Stimulated activated CD4-positive, alpha-beta T cell treated with anti-CD3 and anti-CD28 coated beads, Interleukin-1b, Interleukin-23, amount 100 ng/mL, for 4 hours (primary cell): Measurements from ENCODE around the gene SLC18A2.

ENCODE experiments used
- DNase-seq, 2 donors: peaks; one replicate each; pipeline ENCODE4 v3.0.0-alpha.2; 2020; ENCODE audit warnings: low read depth in 2 of 2

Gene SLC18A2

GRCh38 chr10:117237401-117237991, 3.4 kb upstream of the SLC18A2 start:
- DNase-seq, result no peak

- DNase-seq, result no peak
Observed at GRCh38 chr10:117239051-117239450, 1.9 kb upstream of the SLC18A2 start.

DNA sequence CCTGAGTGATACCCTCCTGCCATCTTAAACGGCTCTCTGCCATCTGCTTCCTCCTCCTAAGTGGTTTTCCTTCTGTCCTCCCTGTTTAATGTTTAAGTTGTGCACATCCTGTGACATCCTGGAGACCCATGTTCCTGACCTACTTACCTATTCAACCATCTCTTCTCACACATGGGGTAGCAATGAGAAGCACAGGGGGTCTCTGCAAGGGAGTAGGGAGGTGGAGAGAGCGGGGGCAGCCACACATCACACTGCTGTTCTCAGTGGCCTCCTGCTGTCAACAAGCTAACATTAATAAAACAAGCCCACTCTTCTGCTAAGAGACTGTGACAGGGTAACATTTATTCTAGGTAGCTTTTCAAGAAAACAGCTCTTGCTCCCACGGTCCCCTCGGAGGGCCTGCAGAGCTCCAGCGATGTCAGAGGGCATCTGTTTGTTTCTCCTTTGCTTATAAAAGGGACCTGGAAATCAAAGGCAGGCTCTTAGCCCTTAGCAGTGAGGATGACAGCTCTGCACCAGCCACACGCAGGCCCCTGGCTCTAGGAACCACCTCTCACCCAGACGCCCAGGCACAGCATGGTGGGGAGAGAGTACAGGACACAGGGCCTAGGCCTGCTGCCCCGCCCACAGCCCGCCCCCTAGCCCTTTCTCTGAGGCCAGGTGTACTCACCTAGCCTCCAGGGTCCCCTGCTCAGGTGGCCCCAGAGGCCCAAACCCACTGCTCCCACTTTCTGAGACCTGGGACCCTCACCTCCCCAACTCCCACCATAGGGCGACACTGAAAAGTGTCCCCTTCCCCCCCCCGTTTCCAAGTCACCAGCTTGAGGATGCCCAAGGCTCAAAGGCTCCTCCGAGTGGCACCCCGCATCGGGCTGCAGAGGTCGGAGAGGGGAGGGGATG, 943 bp upstream of the SLC18A2 start:
- DNase-seq, result no peak

GRCh38 chr10:117241541-117242462, 888 bp downstream of the SLC18A2 start:
- no peak for DNase-seq

DNA sequence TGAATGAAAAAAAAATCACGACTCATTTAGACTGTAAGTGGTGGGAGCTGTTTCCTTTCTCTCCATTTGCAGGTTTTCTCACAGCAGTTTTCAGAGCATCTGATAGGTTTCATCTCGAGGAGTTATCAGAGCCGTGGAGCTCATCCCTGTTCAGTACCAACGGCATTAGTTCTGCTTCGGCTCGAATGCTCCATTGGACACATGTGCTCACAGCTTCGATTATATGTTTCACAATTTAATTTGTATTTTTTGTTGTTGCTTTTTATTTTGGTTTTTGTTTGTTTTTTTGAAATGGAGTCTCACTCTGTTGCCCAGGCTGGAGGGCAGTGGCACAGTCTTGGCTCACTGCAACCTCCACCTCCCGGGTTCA, 1.5 kb downstream of the SLC18A2 start:
- DNase-seq, result no peak

DNA sequence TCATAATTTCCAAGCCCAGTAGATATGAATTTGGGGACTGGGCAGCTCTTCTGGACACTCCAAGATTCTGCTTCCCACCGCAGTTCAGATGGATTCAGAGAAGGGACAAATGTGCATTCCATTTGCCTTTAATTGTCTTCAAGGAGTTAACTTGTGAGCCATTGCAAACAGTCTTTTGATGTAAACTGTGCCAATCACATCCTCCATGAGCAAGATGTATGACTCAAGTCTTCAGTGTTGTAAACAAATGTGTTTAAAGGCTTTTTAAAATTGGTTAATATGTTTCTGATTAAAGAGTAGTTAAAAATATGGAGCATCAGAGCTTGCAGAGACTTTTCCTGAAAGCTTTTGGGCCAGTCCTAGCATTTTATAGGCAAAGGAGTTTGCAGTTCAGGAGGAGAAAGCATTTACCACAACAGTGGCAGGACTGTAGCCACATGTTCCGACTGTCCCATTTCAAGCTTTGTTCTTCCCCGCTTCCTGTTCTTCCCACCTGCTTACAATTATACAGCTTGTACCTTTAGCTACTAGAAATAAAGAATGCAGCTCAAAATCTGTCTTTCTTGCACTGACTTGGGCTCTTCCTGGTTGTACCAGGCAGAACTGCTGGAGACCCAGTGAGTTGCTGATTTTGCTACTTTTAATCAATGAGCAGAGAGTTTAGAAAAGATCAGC, 6.2 kb downstream of the SLC18A2 start:
- no peak for DNase-seq

GRCh38 chr10:117248750-117249465, 8.0 kb downstream of the SLC18A2 start:
- no peak for DNase-seq

DNA sequence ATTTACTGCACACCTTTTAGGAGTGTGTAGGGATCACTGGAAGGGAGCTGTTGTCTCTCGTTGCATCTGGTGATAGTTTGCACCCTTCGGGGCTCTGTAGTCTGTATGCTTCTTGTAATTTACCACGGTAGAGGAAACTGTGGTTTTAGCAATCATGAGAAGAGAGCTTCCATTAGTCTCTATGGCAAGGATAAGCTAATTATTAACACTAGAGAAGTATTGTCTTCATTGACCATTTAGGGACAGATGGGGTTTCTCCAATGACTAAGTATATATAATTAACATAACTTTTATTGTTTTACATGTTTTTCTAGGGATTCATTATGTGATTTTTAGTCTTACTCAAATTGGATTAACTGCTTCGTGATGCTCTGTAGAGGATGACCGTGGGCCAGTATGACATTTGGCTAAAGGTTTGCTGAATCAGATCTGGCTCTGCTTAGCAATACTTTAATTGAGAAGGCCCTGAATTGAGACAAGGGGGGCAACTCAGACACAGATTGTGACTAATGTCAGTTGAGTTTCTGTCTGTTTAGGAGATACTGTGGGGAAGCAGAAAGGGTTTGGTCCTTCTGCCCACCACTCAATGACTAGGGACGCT, 8.7 kb downstream of the SLC18A2 start:
- DNase-seq, result no peak

GRCh38 chr10:117250411-117250810, 9.5 kb downstream of the SLC18A2 start:
- DNase-seq, result no peak

- no peak for DNase-seq
Observed at GRCh38 chr10:117253908-117254307, 13.0 kb downstream of the SLC18A2 start.

- DNase-seq, result no peak
Observed at GRCh38 chr10:117254338-117254737, 13.4 kb downstream of the SLC18A2 start.

DNA sequence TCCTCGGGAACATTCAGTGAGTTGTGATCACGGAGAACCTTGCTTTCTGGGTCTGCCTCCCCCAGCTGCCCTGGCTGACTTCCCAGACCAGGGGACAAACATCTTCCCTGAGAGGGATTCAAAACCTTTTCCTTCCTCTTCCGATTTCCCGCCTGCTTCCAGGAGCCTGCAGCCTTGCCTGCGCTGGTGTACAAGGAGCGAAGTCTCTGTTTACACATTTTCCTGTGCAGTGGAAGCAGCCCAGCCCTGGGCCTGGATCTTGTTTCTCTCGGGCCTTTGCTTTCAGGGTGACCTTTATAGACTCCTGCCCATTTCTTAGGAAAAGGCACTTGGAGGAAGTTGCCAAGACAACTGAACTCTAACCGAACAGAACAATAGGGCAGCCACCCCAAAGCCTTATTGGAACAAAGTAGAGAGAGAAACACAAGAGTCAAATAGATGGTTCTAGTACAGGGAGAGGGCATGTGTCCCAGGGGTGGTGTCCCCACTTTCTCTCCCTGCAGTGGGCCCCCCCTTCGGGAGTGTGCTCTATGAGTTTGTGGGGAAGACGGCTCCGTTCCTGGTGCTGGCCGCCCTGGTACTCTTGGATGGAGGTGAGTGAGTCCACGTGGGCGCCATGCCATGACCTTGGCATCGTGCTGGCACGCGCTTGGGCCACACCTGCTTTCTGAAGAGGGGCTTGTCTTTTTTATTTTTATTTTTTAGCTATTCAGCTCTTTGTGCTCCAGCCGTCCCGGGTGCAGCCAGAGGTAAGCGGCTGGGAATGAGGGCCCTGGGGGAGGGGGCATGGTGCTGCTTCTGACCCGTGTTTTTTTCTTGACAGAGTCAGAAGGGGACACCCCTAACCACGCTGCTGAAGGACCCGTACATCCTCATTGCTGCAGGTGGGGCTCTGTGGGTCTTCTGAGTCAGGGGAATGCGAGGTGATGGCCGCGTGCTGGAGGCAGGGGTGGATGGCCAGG, 14.1 kb downstream of the SLC18A2 start:
- DNase-seq, result no peak

DNA sequence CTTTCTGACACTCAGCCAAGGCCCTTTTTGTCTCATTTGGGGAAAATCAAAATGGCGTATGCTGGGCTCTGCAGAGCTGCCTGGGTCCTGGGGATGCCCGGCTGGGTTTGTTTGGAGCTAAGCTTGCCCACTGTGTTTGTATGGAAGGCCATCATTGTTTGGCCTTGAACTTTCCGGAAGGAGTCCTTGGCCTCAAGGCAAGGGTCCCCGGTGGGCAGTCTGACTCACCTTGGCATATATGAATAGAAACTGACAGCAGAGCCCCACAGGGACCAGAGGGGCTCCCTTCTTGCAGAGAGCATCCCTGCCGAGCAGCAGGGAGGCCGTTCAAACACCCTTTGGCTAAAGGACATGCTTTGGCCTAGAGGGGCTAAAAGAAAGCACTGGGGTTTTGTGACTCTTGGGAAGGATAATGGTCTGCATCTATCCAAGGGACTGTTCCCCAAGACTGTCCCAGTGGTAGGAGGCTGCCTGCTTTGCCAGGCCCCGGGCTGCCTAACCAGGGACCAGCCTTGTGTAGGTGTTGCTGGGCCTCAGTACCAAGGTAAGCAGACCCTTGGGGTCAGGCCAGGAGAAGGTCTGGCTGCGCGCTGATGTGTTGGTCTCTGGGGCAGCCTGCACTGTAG, 15.0 kb downstream of the SLC18A2 start:
- no peak for DNase-seq

- no peak for DNase-seq
Observed at GRCh38 chr10:117256910-117257309, 16.0 kb downstream of the SLC18A2 start.

- DNase-seq, result no peak
Observed at GRCh38 chr10:117257721-117258120, 16.8 kb downstream of the SLC18A2 start.

- DNase-seq, result no peak
Observed at GRCh38 chr10:117259279-117259678, 18.4 kb downstream of the SLC18A2 start.

- DNase-seq, result no peak
Observed at GRCh38 chr10:117260084-117260483, 19.2 kb downstream of the SLC18A2 start.

DNA sequence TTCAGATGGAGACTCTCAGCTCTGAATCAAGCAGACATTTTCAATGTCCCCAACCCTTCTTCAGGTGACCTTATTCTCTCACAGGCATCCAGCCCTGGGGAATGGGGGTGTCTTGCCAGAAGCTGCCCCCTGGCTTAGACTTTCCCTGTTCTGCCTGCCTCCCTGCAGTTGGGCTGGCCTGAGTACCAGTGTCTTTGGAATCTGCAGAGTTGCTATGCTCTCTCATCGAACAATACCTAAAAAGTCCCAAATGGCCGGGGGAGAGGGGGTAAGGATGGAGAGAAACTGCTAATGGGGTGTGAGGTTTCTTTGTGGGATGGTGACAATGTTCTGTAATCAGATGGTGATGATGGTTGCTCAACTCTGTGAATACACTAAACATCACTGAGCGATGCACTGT, 20.6 kb downstream of the SLC18A2 start:
- no peak for DNase-seq

DNA sequence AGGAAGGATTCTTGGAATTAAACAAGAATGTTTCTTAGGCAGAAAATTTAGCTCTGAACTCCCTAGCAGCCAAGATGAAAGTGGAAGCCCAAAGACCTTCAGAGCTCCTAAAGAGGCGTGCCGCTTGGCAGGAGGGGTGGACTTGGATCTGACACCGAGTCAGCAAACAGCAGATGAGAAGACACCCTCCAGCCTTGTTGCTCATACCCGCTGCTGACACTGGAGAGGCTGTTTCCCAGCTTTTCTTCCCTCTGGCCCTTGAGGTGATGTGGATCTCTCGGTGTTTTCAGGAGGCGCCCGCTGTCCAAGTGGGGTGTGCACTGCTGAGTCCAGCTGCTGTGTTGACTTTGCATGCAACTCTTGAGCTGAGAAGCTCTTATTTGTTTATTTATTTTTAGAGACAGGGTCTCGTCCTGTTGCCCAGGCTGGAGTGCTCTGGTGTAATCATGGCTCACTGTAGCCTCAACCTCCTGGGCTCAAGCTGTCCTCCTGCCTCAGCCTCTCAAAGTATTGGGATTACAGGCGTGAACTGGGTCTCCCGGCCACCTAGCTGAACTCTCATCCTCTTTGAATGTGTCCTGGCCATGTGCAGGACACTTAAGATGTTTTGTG, 21.5 kb downstream of the SLC18A2 start:
- DNase-seq, result no peak
